Activated CD4-positive, CD25-positive, alpha-beta regulatory T cell treated with anti-CD3 and anti-CD28 coated beads, Interleukin-2, amount 50 U/mL, for 72 hours (primary cell): ENCODE measurements around the gene YEATS4.

ENCODE experiments used
- DNase-seq: peaks from one replicate; pipeline ENCODE4 v3.0.0; 2021

The YEATS4 gene

GRCh38 chr12:69343357-69343756, 16.2 kb upstream of the YEATS4 start:
- no peak for DNase-seq

- no peak for DNase-seq
These were observed 15.5 kb upstream of the YEATS4 start for GRCh38 chr12:69343885-69344612.

GRCh38 chr12:69345077-69345476, 14.5 kb upstream of the YEATS4 start:
- DNase-seq, result no peak

GRCh38 chr12:69345742-69346141, 13.8 kb upstream of the YEATS4 start:
- no peak for DNase-seq

GRCh38 chr12:69348162-69348938, 11.2 kb upstream of the YEATS4 start, which contains the start of gene LYZ:
Gene LYZ (plus strand): TSS chr12:69348381. CDS start chr12:69348409, 28 bp downstream.
- no peak for DNase-seq

- DNase-seq, result no peak
These were observed 9.4 kb upstream of the YEATS4 start for GRCh38 chr12:69350002-69350626.

- no peak for DNase-seq
These were observed 8.8 kb upstream of the YEATS4 start for GRCh38 chr12:69350777-69351176.

GRCh38 chr12:69351462-69352236, 7.9 kb upstream of the YEATS4 start:
- DNase-seq, result no peak

- no peak for DNase-seq
These were observed 6.6 kb upstream of the YEATS4 start for GRCh38 chr12:69352904-69353303.

GRCh38 chr12:69354172-69354555, 5.4 kb upstream of the YEATS4 start:
- DNase-seq, result no peak

- no peak for DNase-seq
These were observed 4.9 kb upstream of the YEATS4 start for GRCh38 chr12:69354556-69355187.

GRCh38 chr12:69355363-69356028, 4.0 kb upstream of the YEATS4 start:
- no peak for DNase-seq

GRCh38 chr12:69360348-69360672, 767 bp downstream of the YEATS4 start:
- no peak for DNase-seq

GRCh38 chr12:69366796-69367195, 7.3 kb downstream of the YEATS4 start:
- DNase-seq, result no peak

GRCh38 chr12:69368171-69368570, 8.6 kb downstream of the YEATS4 start:
- no peak for DNase-seq

- no peak for DNase-seq
These were observed 23.5 kb downstream of the YEATS4 start for GRCh38 chr12:69383074-69383473.

- DNase-seq, result no peak
These were observed 25.5 kb downstream of the YEATS4 start for GRCh38 chr12:69385038-69385437.

- DNase-seq, result no peak
These were observed 27.4 kb downstream of the YEATS4 start for GRCh38 chr12:69386921-69387320.

- no peak for DNase-seq
These were observed 28.8 kb downstream of the YEATS4 start for GRCh38 chr12:69388371-69388770.

GRCh38 chr12:69389831-69390230, 30.3 kb downstream of the YEATS4 start:
- no peak for DNase-seq

GRCh38 chr12:69392179-69392928, 32.8 kb downstream of the YEATS4 start:
- DNase-seq, result no peak
